Mammary epithelial cell (primary cell): Measurements from ENCODE around the gene AP4E1.

Source experiments
- CTCF ChIP-seq, 2 donors: IDR thresholded peaks in 1 of 2; conservative IDR thresholded peaks in 1 of 2; 2 replicates each; pipeline ENCODE4 v1.5.1; 2011 to 2012; ENCODE audit warnings: inconsistent platforms in 2 of 2, low read length in 2 of 2, mild to moderate bottlenecking in 2 of 2, control low read depth in 1 of 2, low read depth in 1 of 2; ENCODE audit not compliant: insufficient read depth in 1 of 2; ENCODE audit errors: extremely low read depth in 1 of 2
- EZH2 ChIP-seq: IDR thresholded peaks from 2 replicates; pipeline ENCODE4 v1.6.1; 2012; ENCODE audit warnings: low read length, inconsistent platforms, borderline replicate concordance

- TF ChIP-seq CTCF (conservative IDR thresholded peaks at IDR 0.05 in 1 of 2, IDR thresholded peaks at IDR 0.05 in 1 of 2; ENCODE audit: extremely low read depth in 1 of 2, insufficient read depth in 1 of 2, low read depth in 1 of 2, low read length in 2 of 2) (no peak), EZH2 (no peak)
These were observed 137.5 kb downstream of the AP4E1 start for GRCh38 chr15:51046016-51046415.
